ENCODE measurements around the gene GRAP2.
"Not testable (repeated sequence)": the region's sequence is repeated elsewhere in the genome, so short reads cannot be mapped to it uniquely, and the experiment has no call there.

GRAP2 gene

GRCh38 chr22:39898997-39899396 lies 1.9 kb upstream of the GRAP2 start:
- no peak for DNase-seq

GRCh38 chr22:39901565-39902146 lies 772 bp downstream of the GRAP2 start:
- no peak for DNase-seq

DNA sequence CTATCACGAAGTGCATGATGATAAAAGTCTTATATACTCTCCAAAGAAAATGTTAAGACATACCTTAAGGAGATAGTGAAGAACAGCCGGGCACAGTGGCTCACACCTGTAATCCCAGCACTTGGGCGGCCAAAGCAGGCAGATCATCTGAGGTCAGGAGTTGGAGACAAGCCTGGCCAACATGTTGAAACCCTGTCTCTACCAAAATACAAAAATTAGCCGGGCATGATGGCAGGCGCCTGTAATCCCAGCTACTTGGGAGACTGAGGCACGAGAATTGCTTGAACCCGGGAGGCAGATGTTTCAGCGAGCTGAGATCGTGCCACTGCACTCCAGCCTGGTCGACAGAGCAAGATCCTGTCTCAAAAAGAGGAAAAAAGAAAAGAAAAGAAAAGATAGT lies 3.1 kb downstream of the GRAP2 start:
- not testable (repeated sequence) for DNase-seq

DNA sequence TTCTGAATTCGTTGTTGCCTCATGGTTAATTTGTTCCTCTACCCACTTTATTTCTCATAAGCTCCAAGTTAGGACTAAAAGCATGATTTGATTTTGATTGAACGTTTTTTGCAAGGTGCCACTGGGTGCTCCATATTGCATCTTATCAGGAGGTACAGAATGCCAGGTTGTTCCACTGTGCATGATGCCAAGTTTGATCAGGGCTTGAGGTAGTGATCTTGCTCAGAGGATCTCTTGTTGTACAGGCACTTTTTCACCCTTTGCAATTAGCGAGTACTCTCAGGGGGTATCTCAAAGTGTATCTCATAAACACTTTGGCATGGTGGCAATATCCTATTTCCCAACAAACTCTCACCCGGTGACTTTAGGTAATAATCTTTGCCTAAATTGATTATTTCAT lies 4.0 kb downstream of the GRAP2 start:
- no peak for DNase-seq

DNA sequence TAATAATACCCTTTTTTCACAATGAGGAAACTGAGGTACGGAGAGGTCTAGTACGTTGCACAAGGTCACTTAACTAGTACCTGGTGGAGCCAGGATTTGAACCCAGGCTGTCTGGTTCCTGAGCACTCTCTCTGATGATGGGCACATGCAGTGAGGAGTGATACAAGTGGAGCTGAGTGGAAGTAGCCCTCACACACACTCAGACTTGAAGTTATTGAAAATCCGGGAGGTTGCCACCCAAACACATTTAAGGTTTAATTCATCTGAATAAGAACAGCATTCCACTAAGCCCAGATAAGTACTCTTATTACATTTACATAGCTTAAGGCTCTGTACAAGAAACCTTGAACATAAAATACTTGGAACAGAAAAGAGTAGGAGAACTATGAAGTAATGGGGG lies 4.8 kb downstream of the GRAP2 start:
- no peak for DNase-seq

DNA sequence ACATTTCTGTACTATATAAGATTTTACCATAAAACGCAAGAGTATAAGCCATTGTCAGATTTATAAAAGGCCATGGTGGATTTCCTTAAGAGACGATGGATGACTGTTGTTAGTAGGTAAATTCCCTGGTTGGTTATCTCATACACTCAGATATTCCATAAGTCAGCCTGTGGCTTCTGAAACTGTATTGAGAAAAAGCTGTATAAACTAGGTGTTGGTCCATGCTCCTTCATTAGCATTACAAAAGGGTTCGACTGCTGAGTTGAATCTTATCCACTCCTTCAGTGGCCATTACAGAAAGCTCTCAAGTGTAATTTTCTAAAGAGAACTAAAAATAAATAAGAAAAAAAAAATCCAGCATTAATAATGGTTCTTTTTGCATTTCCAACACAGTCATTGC lies 5.3 kb downstream of the GRAP2 start:
- no peak for DNase-seq

DNA sequence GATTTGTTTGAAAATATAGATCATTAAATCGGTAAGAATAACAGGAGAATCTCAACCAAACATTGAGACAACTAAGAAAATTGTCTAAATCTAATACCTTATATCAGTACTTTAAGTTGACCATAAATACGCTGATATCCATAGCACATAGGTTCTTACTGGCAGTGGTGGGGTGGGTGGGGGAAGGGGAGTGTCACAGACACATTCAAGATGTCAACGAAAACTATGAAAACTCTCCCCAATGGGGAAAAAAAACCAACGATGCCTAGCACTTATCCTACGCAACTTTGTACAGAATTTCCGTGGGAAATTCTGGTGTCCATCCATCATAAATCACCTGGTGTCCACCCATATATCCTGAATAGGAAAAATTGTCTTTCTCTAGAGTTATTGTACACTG lies 6.2 kb downstream of the GRAP2 start:
- DNase-seq: no peak

- no peak for DNase-seq
Observed at GRCh38 chr22:39907605-39908097, 6.8 kb downstream of the GRAP2 start.

DNA sequence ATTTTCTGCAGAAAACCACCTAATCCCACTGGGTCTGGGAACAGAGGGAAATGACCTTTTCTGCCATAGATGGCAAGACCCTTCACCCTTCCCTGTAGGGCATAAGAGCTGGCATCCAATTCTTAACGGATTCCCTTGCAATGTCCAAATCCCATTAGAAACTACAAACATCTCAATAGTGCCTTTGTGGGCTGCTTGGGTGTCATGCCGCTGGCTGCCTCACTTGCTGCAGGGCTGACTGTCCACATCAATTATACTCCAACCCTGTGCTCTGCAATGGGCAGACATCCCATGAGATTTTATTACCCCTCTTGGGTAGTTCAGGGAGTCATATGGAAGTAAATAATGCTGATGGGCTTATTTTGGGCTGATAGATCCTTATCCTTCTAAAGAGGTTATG lies 7.3 kb downstream of the GRAP2 start:
- no peak for DNase-seq

DNA sequence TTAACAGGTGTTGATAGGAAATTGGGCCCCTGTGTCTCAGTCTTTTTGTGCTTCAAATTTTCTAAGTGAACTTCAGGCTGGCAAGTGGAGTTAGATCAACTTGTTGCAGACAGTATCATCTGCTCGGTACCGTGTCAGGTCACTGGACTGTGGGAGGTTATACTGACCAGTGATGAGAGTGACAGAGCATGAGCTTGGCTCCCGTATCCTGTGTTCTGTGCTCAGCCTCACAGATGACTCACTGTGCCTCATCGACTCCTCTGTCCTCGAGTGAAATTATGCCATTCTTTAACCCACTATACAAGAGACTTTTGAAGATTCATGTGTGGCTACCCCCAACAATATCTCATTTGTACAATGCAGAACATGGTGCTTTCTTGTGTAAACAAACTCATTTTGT lies 7.9 kb downstream of the GRAP2 start:
- DNase-seq: no peak

DNA sequence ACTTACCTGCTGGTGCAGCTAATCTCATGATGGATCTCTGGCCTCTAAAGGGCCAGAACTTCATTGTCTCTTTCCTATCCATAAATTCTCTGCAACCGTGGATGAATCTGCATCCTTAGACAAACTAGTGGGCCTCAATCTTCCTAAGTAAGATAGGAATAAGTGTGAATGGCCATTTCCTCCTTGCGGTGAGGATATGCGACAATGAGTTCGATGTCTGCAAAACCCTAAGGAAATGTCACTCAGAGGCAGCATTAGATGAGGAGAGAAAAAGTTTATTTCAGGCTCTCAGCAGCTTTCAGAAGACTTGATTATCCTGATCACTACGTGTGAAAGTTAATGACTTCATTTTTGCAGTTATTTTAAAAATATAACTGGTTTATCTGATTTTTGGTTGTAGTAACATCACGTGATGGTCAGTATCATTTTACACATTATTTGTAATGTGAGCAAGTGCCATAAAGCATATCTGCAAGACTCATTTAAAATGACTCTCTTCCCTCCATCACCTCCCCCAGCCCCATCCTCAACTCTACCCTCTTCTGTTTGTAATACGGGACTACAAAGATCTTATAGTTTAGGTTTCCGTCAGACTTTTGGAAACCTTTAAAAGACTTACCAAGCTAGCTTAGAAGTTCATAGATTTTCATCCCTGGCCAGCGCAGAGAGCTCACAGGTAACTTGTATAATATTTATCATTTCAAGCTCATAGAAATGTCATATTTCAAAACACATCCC lies 10.2 kb downstream of the GRAP2 start:
- no peak for DNase-seq

DNA sequence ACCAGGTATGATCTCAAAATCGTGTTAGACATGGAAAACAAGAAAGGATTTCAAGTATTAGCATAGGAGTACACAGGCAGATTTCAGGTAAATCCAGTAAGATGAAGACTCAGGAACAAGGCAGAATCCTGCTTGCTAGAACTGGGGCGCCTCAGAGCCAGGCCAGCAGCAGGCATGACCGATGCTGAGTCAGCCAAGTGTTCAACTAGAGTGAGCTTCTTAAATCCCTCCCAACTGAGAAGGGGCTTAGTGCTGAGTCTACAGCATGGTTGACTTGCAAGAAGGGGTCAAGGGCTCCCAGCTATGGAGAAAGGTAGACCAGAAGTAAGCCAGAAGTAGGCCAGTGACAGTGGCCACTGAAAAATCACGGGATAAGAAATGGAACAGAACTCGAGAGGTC lies 12.4 kb downstream of the GRAP2 start:
- no peak for DNase-seq

DNA sequence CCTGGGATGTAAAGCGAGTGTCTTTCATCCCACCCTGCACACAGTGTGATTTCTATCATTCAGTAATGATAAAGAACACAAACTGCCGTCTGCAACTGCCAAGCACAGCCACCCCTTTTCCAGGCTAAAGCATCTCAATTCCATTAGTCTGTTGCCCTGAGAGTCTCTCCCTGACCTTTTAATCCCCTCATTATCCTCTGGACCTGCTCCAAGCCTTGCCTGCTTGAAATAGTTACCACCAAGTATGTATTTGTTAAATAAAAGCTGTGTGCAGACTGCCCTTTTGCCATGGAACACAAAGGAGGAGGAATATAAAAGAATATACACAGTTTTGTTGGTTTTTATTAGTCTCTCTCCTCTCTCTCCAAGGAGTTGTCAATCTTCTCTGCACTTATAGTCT lies 13.0 kb downstream of the GRAP2 start:
- no peak for DNase-seq

GRCh38 chr22:39914584-39914983 lies 13.7 kb downstream of the GRAP2 start:
- no peak for DNase-seq

DNA sequence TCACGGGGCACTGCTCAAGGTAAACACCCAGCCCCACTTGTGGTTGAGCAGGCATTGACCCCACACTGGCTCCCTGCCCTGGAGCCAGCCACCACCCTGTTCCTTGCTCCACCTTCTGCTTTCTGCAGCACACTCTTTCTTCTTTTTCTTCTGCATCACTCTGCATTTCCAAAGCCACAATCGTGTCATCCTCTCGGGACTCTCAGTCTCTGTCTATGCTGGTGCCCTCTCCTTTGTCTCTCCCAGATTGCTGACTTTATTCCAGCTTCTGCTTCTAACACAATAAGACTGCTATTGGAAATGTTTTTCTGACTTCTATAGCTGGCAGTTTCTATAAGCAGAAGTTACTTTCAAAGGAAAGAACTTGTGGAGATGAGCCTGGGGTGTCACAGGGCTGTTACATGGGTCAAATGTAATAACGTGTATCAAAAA lies 14.4 kb downstream of the GRAP2 start:
- no peak for DNase-seq

DNA sequence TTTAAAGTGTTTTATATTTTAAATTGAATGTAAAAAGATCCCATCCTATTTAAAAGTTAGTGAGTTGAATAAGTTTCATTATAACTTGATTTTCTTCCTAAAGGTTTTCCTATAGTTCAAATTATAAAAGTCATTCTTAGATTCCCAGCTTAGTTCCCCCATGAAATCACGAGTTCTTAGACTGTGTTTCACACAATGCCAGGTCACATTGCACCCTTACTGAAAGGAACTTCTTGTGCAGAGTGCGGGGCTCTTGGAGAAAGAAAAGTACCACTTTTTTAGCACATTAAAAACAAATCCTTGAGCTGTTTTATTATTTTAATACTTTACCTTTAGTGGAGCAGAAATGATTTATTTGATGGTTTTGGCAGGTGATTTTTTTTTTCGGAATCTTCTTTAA lies 15.6 kb downstream of the GRAP2 start:
- DNase-seq: no peak

GRCh38 chr22:39917197-39917643 lies 16.3 kb downstream of the GRAP2 start:
- DNase-seq: no peak

DNA sequence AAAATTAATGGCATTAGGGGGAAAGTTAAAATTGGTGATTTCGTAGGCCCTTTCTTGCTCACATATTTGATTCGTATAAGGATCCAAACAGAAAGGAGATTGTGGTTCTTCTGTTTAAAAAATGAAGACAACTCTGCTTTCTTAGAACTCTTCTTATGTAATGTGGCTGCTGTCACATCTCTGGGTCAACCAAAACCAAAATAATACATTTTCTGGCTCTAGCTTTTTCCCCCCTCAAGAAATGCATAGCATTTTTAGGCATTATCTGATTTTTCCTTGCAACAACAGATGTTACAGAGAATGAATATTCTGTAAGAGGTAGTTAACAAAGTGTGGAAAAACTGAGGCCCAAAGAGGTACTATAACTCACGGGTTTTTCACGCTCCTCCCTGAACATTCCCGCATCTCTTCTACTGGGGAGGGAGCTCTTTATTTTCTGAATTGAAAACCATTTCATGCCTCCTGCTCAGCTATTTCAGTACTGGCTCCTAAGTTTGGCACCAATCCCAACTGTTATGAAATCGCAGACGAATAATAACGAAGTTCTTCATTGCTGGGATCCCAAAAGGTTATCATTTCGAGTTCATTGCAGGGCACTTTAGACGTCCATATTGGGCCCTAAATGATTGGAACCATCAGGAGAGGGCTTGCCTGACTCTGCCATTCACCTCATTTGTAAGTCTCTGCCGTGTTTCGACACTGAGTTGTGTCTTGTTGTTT lies 17.1 kb downstream of the GRAP2 start:
- no peak for DNase-seq

DNA sequence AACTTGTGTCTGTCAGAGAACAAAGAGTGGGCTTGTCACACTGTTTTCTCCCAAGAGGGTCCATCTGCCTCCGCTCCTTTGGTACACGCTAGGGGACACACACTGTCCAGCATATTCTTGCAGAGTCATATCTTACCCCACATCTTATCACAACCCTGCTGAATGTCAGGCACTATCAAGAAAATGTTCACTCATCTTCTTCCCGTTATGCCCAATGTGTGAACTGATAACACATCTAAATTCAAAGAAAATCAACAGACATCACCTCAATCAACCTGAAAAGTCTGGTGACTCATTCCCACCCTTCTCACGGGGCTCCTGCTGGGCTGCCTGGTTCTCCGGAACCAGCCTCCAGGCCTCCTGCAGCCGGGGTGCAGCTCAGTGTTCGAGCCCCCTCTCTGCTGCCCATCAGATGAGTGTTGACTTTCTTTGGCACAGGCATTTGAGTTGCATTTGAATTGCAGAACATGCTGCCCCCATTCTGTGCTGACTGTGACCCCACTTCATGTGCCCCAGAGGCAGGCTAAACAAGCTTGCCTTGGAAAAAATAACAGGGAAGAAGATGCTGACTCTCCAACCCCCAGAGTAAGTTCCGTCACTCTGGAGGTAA lies 19.4 kb downstream of the GRAP2 start:
- DNase-seq: no peak

DNA sequence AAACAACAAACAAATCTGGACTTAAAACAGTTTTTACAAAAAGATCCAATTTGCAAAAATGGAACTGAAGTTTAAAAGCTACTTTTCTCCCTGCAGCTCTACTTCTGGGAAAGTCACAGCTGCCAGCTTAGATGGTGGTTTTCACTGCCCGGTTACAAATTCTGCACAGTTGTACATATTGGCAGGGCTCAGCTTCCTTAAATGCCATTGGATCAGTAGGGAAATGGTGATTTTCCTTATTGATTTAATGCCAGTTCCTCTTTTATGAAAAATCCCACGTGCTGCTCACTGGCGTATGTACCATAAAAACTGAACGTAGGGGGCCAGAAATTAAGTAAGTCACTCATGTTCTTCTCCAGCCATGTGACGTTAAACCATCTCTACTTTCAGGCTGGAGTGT lies 22.8 kb downstream of the GRAP2 start:
- DNase-seq: no peak

DNA sequence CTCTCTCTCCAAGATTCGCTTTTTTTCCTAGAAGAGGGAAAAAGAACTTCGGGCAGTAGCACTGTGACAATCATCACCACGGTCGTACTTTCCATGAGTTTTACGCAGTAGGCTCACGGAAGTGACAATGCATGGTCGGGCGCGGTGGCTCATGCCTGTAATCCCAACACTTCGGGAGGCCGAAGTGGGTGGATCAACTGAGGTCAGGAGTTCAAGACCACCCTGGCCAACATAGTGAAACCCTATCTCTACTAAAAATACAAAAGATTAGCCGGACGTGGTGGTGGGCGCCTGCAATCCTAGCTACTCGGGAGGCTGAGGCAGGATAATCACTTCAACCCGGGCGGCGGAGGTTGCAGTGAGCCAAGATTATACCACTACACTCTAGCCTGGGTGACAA lies 23.4 kb downstream of the GRAP2 start:
- DNase-seq: no peak

DNA sequence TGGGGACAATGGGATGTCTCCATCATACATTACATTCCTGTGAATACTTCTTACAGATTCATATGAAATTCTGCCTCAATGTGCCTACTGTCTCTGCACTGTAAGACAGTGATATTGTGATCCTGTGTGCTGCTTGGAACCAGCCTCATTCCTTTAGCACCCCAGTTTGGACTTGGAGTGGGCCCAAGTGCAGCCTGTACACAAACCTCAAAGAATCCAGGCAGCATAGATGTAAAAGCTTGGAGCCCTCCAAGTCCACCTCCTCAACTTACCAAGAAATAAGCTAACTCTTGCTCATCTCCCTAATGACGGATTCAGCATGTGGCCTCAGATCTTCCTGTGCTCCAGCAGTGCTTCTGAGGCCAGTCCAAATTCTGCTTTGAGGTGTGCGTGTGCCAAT lies 24.4 kb downstream of the GRAP2 start:
- DNase-seq: no peak

DNA sequence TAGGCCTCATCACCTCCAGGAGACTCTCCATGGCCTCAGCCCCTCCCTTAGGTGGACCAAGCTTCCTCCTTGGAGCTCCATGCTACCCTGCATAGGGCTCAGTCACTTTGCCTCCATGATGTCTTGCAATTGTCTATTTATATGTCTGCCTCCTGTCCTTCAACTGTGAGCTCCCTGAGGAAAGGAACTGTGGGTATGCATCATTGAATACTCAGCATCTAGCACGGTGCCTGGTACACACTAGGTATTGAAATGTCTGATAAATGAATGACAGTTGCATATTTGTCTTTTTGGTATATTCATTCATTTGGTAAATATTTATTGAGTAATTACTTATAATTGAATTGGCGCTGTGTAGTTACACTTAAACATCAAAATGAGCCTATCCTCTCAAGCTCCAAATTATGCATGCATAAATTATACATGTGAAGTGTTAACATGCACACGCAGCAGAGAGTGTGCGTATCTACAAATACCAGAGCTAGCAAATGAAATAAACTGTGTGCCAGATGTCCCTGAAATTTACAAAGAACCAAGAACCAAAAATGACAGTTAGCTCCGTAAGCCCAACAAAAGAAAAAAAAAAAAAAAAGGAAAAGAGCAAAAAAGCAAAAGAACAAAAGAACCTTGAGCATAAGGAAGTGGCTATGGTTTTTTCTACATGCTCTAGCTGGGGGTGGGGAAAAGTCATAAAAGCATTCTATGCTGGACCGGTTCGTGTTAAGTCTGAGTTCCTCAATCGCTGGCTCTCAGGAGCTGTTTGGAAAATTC lies 25.2 kb downstream of the GRAP2 start:
- DNase-seq: no peak
